AG04450 (cell line): ENCODE measurements around the gene DRD4. TPM values are rescaled to one million over a fixed set of nuclear protein-coding genes. Genes with fewer than 3 reads are reported as not detected.

ENCODE experiments used
- CTCF ChIA-PET: fragments of 300-600, 350-600 bp; formaldehyde crosslinking; extraction: SDS; loops from one replicate; lab custom pipeline; 2022; ENCODE audit warnings: antibody characterized with exemption, inconsistent platforms; lab: Charles Lee
- POLR2A ChIA-PET: fragments of 350-600 bp; formaldehyde crosslinking; extraction: SDS; loops from one replicate; lab custom pipeline; 2021; ENCODE audit warnings: antibody characterized with exemption, inconsistent platforms; lab: Yijun Ruan, JAX
- DNase-seq: peaks from one replicate; pipeline ENCODE4 v3.0.0-alpha.2; 2011; ENCODE audit warnings: low read depth, low spot score
- H3K27ac ChIP-seq: one replicate; pipeline ENCODE4 v1.5.1; 2012; ENCODE audit warnings: low read depth, low read length, control low read depth
- H3K27me3 ChIP-seq: one replicate; pipeline ENCODE4 v1.6.0; 2012; ENCODE audit warnings: low read length; ENCODE audit not compliant: control insufficient read depth, insufficient read depth
- H3K4me3 ChIP-seq: 2 replicates; pipeline ENCODE4 v1.5.1; 2011; ENCODE audit warnings: mild to moderate bottlenecking, low read depth, low read length, control low read depth
- H3K9me3 ChIP-seq: 2 replicates; pipeline ENCODE4 v1.5.1; 2012; ENCODE audit warnings: low read length; ENCODE audit not compliant: control insufficient read depth, insufficient read depth
- polyA plus RNA-seq: library from polyadenylated mRNA; depleted of rRNA; stranded (reverse); fragments of >200 nt; gene quantifications from 2 replicates; pipeline ENCODE4 v1.2.3, GENCODE V29; 2011
- TF ChIP-seq, protein P1 (sequence below): IDR thresholded peaks from 2 replicates; pipeline ENCODE4 v1.5.1; 2011; ENCODE audit warnings: low read depth, low read length, control low read depth, inconsistent platforms

The DRD4 gene
- polyA plus RNA-seq, 1 experiment = 0.05 TPM

- no peak for DNase-seq
- Histone ChIP-seq H3K27ac (no peak overlapping the region), H3K4me3 (no peak overlapping the region), H3K9me3 (no peaks in the 10 kb centered on the region; the same call in 1 of the 2 replicates), H3K27me3 (no peaks in the 10 kb centered on the region)
- POLR2A ChIA-PET = no interaction called here
- TF ChIP-seq, protein P1, sequence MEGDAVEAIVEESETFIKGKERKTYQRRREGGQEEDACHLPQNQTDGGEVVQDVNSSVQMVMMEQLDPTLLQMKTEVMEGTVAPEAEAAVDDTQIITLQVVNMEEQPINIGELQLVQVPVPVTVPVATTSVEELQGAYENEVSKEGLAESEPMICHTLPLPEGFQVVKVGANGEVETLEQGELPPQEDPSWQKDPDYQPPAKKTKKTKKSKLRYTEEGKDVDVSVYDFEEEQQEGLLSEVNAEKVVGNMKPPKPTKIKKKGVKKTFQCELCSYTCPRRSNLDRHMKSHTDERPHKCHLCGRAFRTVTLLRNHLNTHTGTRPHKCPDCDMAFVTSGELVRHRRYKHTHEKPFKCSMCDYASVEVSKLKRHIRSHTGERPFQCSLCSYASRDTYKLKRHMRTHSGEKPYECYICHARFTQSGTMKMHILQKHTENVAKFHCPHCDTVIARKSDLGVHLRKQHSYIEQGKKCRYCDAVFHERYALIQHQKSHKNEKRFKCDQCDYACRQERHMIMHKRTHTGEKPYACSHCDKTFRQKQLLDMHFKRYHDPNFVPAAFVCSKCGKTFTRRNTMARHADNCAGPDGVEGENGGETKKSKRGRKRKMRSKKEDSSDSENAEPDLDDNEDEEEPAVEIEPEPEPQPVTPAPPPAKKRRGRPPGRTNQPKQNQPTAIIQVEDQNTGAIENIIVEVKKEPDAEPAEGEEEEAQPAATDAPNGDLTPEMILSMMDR = no peak
- CTCF ChIA-PET = no interaction called here
Observed at GRCh38 chr11:605286-606129, 31.6 kb upstream of the DRD4 start.

- TF ChIP-seq, protein P1 = no peak
- POLR2A ChIA-PET = no interaction called here
- Histone ChIP-seq H3K27me3 (no peaks in the 10 kb centered on the region), H3K9me3 (no peaks in the 10 kb centered on the region; the same call in 1 of the 2 replicates), H3K27ac (no peak overlapping the region), H3K4me3 (no peak overlapping the region)
- CTCF ChIA-PET = no interaction called here
- DNase-seq = no peak
Observed at GRCh38 chr11:606245-606644, 30.8 kb upstream of the DRD4 start.

- TF ChIP-seq, protein P1 = no peak
- ChIA-PET CTCF (no interaction called here), POLR2A (interaction anchor here (0.6 kb wide), 1 partner anchor 16 kb away, joined by 3 read pairs; no protein-coding TSS in a partner anchor)
Observed at GRCh38 chr11:607020-607780, 29.9 kb upstream of the DRD4 start.

GRCh38 chr11:607971-608659 lies 29.0 kb upstream of the DRD4 start:
- Histone ChIP-seq H3K27me3 (no peaks in the 10 kb centered on the region), H3K4me3 (no peak overlapping the region), H3K9me3 (no peaks in the 10 kb centered on the region; the same call in 1 of the 2 replicates), H3K27ac (no peak overlapping the region)
- no peak for DNase-seq
- POLR2A ChIA-PET = no interaction called here
- TF ChIP-seq, protein P1 = no peak
- CTCF ChIA-PET = no interaction called here

More at GRCh38 chr11:607020-607780, 29.9 kb upstream of the DRD4 start:
- H3K27me3 ChIP-seq = no peaks in the 10 kb centered on the region
- no peaks in the 10 kb centered on the region; the same call in 1 of the 2 replicates for H3K9me3 ChIP-seq
- no peak for DNase-seq
- no peak overlapping the region for H3K27ac ChIP-seq
- no peak overlapping the region for H3K4me3 ChIP-seq
